ENCODE results near the gene TMA7.

DNA sequence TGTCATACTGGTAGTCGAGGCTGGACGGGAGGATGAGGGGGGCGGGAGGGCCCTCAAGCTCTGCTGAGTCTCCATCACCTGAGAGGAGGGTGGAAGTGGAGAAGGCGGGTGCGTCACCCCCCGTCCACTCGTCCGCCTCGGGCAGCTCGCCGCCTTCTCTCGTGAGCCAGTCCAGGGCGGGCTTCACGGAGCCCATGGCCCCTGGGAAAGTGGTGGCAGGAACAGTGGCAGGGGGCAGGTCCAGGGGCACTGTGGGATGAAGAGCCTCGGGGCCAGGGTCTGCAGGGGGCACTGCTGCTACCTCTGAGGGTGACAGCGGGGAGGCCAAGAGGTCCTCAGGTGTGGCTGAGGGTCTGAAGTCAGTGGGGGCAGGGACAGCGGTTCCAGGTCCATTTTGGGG, 20.5 kb upstream of the TMA7 start:
- TF ChIP-seq GATA3 (IDR thresholded peaks at IDR 0.05; ENCODE audit: low read depth, low read length) (no peak), GATA2 (IDR thresholded peaks at IDR 0.05; ENCODE audit: low read depth, low read length) (no peak)
